Mesenchymal stem cell (in vitro differentiated cells and primary cell): ENCODE measurements around the gene MAP7D1.
A peak's percentile ranks its signal among the peaks of the same experiment; 100 is the strongest.

Source experiments
- DNase-seq: peaks from one replicate; pipeline ENCODE4 v3.0.0-alpha.2; 2013
- H2AFZ ChIP-seq: one replicate; pipeline ENCODE4 v1.6.1; 2013; ENCODE audit warnings: low read depth, mild to moderate bottlenecking, control low read depth, inconsistent platforms, low read length, moderate library complexity
- H2AK5ac ChIP-seq: 2 replicates; pipeline ENCODE4 v1.6.1; 2013; ENCODE audit warnings: low read length, moderate library complexity, mild to moderate bottlenecking, inconsistent platforms; ENCODE audit not compliant: severe bottlenecking
- H2BK120ac ChIP-seq: one replicate; pipeline ENCODE4 v1.6.1; 2013; ENCODE audit warnings: low read depth, mild to moderate bottlenecking, inconsistent platforms, low read length, moderate library complexity
- H2BK12ac ChIP-seq, 2 experiments: one replicate each; pipeline ENCODE4 v1.6.1; 2013; ENCODE audit warnings: inconsistent platforms in 2 of 2, low read length in 2 of 2, mild to moderate bottlenecking in 2 of 2, moderate library complexity in 2 of 2, control low read depth in 1 of 2
- H2BK15ac ChIP-seq: one replicate; pipeline ENCODE4 v1.6.1; 2013; ENCODE audit warnings: mild to moderate bottlenecking, low read depth, inconsistent platforms; ENCODE audit not compliant: poor library complexity, severe bottlenecking
- H2BK5ac ChIP-seq: 2 replicates; pipeline ENCODE4 v1.6.1; 2013; ENCODE audit warnings: low read depth, mild to moderate bottlenecking, low read length, control low read depth, inconsistent platforms; ENCODE audit not compliant: poor library complexity, severe bottlenecking
- H3K14ac ChIP-seq, 2 experiments: one replicate each; pipeline ENCODE4 v1.6.1; 2013; ENCODE audit warnings: inconsistent platforms in 2 of 2, low read length in 2 of 2, control low read depth in 1 of 2, mild to moderate bottlenecking in 1 of 2, moderate library complexity in 1 of 2
- H3K18ac ChIP-seq, 2 experiments: one replicate each; pipeline ENCODE4 v1.6.1; 2013; ENCODE audit warnings: inconsistent platforms in 2 of 2, low read length in 2 of 2, control low read depth in 1 of 2, low read depth in 1 of 2, mild to moderate bottlenecking in 1 of 2
- H3K23ac ChIP-seq, 2 experiments: one replicate each; pipeline ENCODE4 v1.6.1; 2013; ENCODE audit warnings: inconsistent platforms in 2 of 2, low read length in 2 of 2, mild to moderate bottlenecking in 2 of 2, moderate library complexity in 2 of 2, control low read depth in 1 of 2
- H3K27ac ChIP-seq: 2 replicates; pipeline ENCODE4 v1.5.1; 2013; ENCODE audit warnings: mild to moderate bottlenecking, moderate library complexity, low read length, control low read depth, inconsistent platforms; ENCODE audit not compliant: poor library complexity, severe bottlenecking
- H3K27me3 ChIP-seq, 2 experiments: 2 replicates each; pipeline versions ENCODE4 v1.6.1 to v1.7.0; 2013; ENCODE audit warnings: low read length in 2 of 2, mild to moderate bottlenecking in 2 of 2, moderate library complexity in 2 of 2, control low read depth in 1 of 2, inconsistent platforms in 1 of 2; ENCODE audit not compliant: control insufficient read depth in 1 of 2, insufficient read depth in 1 of 2
- H3K36me3 ChIP-seq, 2 experiments: 2 replicates each; pipeline versions ENCODE4 v1.6.1 to v1.7.0; 2013; ENCODE audit warnings: low read length in 2 of 2, control low read depth in 1 of 2, inconsistent platforms in 1 of 2, low read depth in 1 of 2, mild to moderate bottlenecking in 1 of 2; ENCODE audit not compliant: insufficient read depth in 2 of 2, control insufficient read depth in 1 of 2
- H3K4ac ChIP-seq, 2 experiments: one replicate each; pipeline ENCODE4 v1.6.1; 2013; ENCODE audit warnings: inconsistent platforms in 2 of 2, low read length in 2 of 2, mild to moderate bottlenecking in 2 of 2, moderate library complexity in 2 of 2, control low read depth in 1 of 2, low read depth in 1 of 2
- H3K4me1 ChIP-seq: 2 replicates; pipeline ENCODE4 v1.6.1; 2013; ENCODE audit warnings: low read depth, low read length, control low read depth; ENCODE audit not compliant: control insufficient read depth, insufficient read depth
- H3K4me2 ChIP-seq: 2 replicates; pipeline ENCODE4 v1.6.1; 2013; ENCODE audit warnings: low read length, mild to moderate bottlenecking, inconsistent platforms; ENCODE audit not compliant: poor library complexity, severe bottlenecking
- H3K4me3 ChIP-seq, 2 experiments: 2 replicates each; pipeline versions ENCODE4 v1.5.1 to v1.7.0; 2013; ENCODE audit warnings: low read length in 2 of 2, mild to moderate bottlenecking in 2 of 2, control low read depth in 1 of 2, low read depth in 1 of 2; ENCODE audit not compliant: insufficient read depth in 1 of 2
- H3K79me1 ChIP-seq: replicated peaks from 2 replicates; pipeline ENCODE4 v1.6.1; 2013; ENCODE audit warnings: mild to moderate bottlenecking, control low read depth, low read length, inconsistent platforms; ENCODE audit not compliant: poor library complexity, severe bottlenecking
- H3K9ac ChIP-seq: 2 replicates; pipeline ENCODE4 v1.7.0; 2013; ENCODE audit warnings: mild to moderate bottlenecking, low read length, moderate library complexity
- H3K9me3 ChIP-seq: 2 replicates; pipeline ENCODE4 v1.7.0; 2013; ENCODE audit warnings: mild to moderate bottlenecking, low read length; ENCODE audit not compliant: control insufficient read depth
- H4K8ac ChIP-seq: one replicate; pipeline ENCODE4 v1.6.1; 2013; ENCODE audit warnings: inconsistent platforms, mild to moderate bottlenecking, low read length, moderate library complexity
- H4K91ac ChIP-seq: one replicate; pipeline ENCODE4 v1.6.1; 2013; ENCODE audit warnings: mild to moderate bottlenecking, low read length, inconsistent platforms
- WGBS: methylation state at CpG from one replicate; pipeline ENCODE4 v1.1.7; 2013; ENCODE audit warnings: mixed read lengths; 5-methylcytosine and 5-hydroxymethylcytosine counted together

Gene MAP7D1

GRCh38 chr1:36128126-36128904 lies 27.6 kb upstream of the MAP7D1 start:
- no peaks in the 10 kb centered on the region for H3K9me3 ChIP-seq
- no peak overlapping the region for H2BK5ac ChIP-seq
- no peak overlapping the region for H3K27ac ChIP-seq
- no peak overlapping the region for H2AFZ ChIP-seq
- DNase-seq: no peak
- H3K79me1 ChIP-seq: no peaks in the 10 kb centered on the region
- H3K4me2 ChIP-seq: no peak overlapping the region
- no peak overlapping the region for H4K91ac ChIP-seq
- no peaks in the 10 kb centered on the region for H3K36me3 ChIP-seq
- H3K9ac ChIP-seq: no peak overlapping the region
- peaks cover 0 to 9% of the 10 kb centered on the region in 2 experiments for H3K27me3 ChIP-seq
- H2AK5ac ChIP-seq: peak overlapping the region; percentile 89
- 94% methylated on average over 9 of the region's 11 CpGs for WGBS
- H3K23ac ChIP-seq: no peak overlapping the region
- no peak overlapping the region for H2BK12ac ChIP-seq
- H2BK15ac ChIP-seq: no peak overlapping the region
- H4K8ac ChIP-seq: no peak overlapping the region
- H3K4me3 ChIP-seq: no peak overlapping the region
- H3K4ac ChIP-seq: no peak overlapping the region
- no peak overlapping the region for H3K18ac ChIP-seq
- no peak overlapping the region for H3K14ac ChIP-seq
- H3K4me1 ChIP-seq: peaks cover 46% of the 10 kb centered on the region
- no peak overlapping the region for H2BK120ac ChIP-seq

GRCh38 chr1:36128905-36129206 lies 27.1 kb upstream of the MAP7D1 start:
- Histone ChIP-seq H2AK5ac (peak overlapping the region; percentile 86), H3K79me1 (no peaks in the 10 kb centered on the region), H3K18ac (no peak overlapping the region), H3K9ac (no peak overlapping the region), H3K27ac (no peak overlapping the region), H3K9me3 (no peaks in the 10 kb centered on the region), H2BK5ac (no peak overlapping the region), H3K4ac (no peak overlapping the region), H4K91ac (no peak overlapping the region), H2AFZ (no peak overlapping the region), H2BK12ac (no peak overlapping the region), H3K4me1 (peaks cover 45% of the 10 kb centered on the region), H3K4me3 (no peak overlapping the region), H3K27me3 (peaks cover 0 to 9% of the 10 kb centered on the region in 2 experiments), H3K23ac (no peak overlapping the region), H3K36me3 (no peaks in the 10 kb centered on the region), H3K4me2 (no peak overlapping the region), H2BK120ac (no peak overlapping the region), H3K14ac (no peak overlapping the region), H4K8ac (no peak overlapping the region), H2BK15ac (no peak overlapping the region)
- DNase-seq: no peak
- 100% methylated on average over 3 of the region's 3 CpGs for WGBS

- Histone ChIP-seq H3K4ac (no peak overlapping the region), H3K4me3 (no peak overlapping the region), H3K9ac (no peak overlapping the region), H2BK120ac (no peak overlapping the region), H3K27me3 (no peaks in the 10 kb centered on the region), H3K36me3 (peaks cover 6 to 8% of the 10 kb centered on the region in 2 experiments), H3K14ac (no peak overlapping the region), H3K23ac (no peak overlapping the region), H3K27ac (no peak overlapping the region), H3K18ac (no peak overlapping the region), H2BK12ac (no peak overlapping the region), H3K79me1 (peaks cover 4% of the 10 kb centered on the region), H2AFZ (no peak overlapping the region), H2BK15ac (no peak overlapping the region), H2BK5ac (no peak overlapping the region), H2AK5ac (no peak overlapping the region), H3K4me2 (no peak overlapping the region), H3K4me1 (peaks cover 30% of the 10 kb centered on the region), H4K91ac (no peak overlapping the region), H4K8ac (no peak overlapping the region), H3K9me3 (no peaks in the 10 kb centered on the region)
- DNase-seq: no peak
- WGBS: 93% methylated on average over 3 of the region's 3 CpGs
These were observed 23.9 kb upstream of the MAP7D1 start for GRCh38 chr1:36132029-36132428.

GRCh38 chr1:36133484-36133883 lies 22.5 kb upstream of the MAP7D1 start:
- H2BK5ac ChIP-seq: no peak overlapping the region
- H2BK12ac ChIP-seq: no peak overlapping the region
- H3K23ac ChIP-seq: no peak overlapping the region
- peaks cover 17 to 23% of the 10 kb centered on the region in 2 experiments for H3K36me3 ChIP-seq
- no peaks in the 10 kb centered on the region for H3K9me3 ChIP-seq
- DNase-seq: peak; percentile 84
- no peak overlapping the region for H3K18ac ChIP-seq
- no peak overlapping the region for H2AFZ ChIP-seq
- no peak overlapping the region for H3K4ac ChIP-seq
- H3K27ac ChIP-seq: no peak overlapping the region
- peak overlapping the region; percentile 75 for H3K9ac ChIP-seq
- no peak overlapping the region for H2AK5ac ChIP-seq
- no peak overlapping the region for H4K8ac ChIP-seq
- no peak overlapping the region for H2BK120ac ChIP-seq
- no peak overlapping the region for H3K14ac ChIP-seq
- no peaks in the 10 kb centered on the region for H3K27me3 ChIP-seq
- H3K4me3 ChIP-seq: no peak overlapping the region
- 87% methylated on average over 3 of the region's 3 CpGs for WGBS
- H3K79me1 ChIP-seq: peaks cover 14% of the 10 kb centered on the region
- peaks cover 17% of the 10 kb centered on the region for H3K4me1 ChIP-seq
- no peak overlapping the region for H3K4me2 ChIP-seq
- H2BK15ac ChIP-seq: no peak overlapping the region
- H4K91ac ChIP-seq: no peak overlapping the region
